IPS-NIHi7 (cell line): Measurements from ENCODE around the gene CENPB.
"Not testable (repeated sequence)": the region's sequence is repeated elsewhere in the genome, so short reads cannot be mapped to it uniquely, and the experiment has no call there.

Experiments used
- DNase-seq: peaks from one replicate; pipeline ENCODE4 v3.0.0; 2012; ENCODE audit warnings: mixed read lengths; ENCODE audit errors: extremely low spot score

The CENPB gene

DNA sequence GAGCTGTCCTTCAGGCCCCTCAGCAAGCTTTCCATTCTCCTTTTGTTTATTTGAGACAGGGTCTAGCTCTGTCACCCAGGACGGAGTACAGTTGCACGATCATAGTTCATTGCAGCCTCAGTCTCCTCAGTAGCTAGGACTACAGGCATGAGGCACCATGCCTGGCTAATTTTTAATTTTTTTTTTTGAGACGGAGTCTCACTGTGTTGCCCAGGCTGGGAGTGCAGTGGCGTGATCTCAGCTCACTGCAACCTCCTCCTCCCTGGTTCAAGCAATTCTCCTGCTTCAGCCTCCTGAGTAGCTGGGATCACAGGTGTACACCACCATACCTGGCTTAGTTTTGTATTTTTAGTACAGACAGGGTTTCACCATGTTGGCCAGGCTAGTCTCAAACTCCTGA is 2.7 kb upstream of the CENPB start:
- not testable (repeated sequence) for DNase-seq

DNA sequence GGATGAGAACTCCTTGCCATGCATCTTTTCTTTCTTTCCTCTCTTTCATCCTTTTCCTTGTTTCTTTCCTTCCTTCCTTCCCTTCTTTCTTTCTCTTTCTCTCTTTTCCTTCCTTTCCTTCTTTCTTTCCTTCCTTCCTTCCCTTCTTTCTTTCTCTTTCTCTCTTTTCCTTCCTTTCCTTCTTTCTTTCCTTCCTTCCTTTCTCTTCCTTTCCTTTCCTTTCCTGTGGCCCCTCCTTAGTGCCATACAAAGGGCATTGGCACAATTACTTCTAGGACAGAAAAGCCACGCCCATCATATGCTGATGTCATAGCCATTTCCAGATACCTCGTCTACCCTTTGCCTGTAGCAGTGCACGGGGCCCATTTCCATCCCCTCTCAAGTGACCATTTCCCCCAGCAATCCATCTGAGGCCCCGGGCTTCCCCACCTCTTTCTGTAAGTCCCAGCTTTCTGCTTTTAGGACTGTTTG is 2.2 kb upstream of the CENPB start:
- DNase-seq = no peak

DNA sequence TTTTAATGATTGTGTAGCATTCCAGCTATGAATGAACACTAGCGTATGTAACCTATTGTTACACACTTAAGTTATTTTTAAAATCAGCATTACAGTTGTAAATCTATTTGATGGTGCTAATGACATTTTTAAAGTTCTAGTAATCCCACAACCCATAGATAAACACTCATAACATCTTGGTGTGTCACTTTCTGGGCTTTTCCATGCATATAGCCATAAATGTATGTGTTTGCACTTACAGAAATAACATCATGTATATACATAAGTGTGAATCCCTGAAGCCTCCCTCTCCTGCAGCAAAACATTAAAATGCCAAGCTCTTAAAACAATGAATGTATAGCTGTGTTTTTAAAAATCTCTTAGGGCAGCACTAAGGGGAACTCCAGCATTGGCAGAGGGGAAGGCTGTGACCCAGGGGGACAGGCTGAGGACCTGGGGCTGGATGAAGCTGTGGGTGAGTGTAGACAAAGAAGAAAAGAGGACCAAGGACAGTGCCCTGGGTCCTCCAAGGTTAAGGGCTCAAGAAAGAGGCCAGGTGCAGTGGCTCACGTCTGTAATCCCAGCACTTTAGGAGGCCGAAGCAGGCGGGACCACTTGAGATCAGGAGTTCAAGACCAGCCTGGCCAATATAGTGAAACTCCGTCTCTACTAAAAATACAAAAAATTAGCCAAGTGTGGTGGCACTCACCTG is 929 bp upstream of the CENPB start:
- DNase-seq = no peak

DNA sequence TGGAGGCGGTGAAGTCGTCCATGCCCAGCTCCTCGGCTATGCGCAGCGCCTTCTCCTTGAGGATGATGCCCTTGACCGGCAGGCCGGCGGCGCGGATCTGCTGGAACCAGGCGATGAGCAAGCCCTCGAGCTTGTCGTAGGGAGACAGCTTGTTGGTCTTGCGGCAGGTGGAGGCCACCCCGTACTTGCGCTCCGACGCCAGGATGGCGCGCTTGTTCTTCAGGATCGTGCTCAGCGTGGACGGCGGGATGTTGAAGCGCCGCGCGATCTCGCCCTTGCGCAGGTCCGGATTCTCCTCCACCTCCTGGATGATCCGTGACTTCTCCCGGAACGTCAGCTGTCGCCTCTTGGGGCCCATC is 435 bp downstream of the CENPB start:
- DNase-seq = no peak

DNA sequence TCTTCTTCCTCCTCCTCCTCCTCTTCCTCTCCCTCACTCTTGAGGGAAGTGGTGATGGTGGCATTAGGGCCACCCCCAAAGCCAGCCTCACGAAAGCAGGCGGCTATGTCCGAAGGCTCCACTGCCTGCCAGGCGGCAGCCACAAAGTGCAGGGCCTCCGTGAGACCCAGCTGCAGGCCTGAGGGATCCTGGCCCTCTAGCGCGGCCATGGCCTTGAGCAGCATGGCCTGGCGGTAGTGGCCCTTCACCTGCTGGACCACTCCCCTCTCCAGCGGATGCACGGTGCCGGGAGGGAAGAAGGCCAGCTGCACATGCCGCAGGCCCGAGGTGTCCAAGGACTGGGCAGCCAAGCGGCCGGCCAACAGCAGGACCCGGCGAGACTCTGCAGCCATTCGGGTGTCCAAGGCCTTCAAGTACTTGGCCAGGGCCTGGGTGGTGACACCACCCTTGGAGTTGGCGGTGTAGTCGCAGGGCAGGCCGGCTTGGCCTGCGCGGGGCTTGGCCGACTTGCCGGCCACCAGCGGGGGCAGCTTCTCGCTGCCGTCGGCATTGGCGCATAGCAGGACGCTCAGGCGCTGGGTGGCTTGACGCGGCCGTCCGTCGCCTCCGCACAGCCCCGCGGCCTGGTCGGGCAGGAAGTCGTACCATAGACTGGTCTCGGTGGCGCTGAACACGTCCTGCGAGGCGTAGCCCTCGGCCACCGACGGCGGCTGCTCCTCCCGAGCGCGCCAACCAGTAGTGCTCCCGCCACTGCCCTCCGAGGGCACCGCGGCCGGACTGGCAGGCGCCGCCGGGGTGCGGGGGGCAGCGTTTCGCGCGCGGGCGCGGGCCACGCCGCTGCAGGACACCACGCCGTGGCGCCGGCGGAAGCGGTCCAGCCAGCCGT is 1.1 kb downstream of the CENPB start:
- DNase-seq = no peak

DNA sequence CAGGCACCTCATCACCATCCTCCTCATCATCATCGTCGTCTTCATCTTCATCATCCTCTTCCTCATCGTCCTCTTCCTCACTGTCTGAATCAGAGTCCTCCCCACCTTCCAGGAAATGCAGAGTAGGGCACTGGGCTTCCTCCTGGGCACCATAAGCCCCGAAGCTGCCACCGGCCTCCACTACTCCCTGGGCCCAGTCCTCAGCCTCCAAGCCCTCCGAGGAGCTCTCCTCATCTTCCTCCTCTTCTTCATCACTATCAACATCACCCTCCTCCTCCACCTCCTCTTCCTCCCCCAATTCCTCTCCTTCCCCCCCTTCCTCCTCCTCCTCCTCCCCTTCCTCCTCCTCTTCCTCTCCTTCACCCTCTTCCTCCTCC is 1.7 kb downstream of the CENPB start:
- DNase-seq = no peak

DNA sequence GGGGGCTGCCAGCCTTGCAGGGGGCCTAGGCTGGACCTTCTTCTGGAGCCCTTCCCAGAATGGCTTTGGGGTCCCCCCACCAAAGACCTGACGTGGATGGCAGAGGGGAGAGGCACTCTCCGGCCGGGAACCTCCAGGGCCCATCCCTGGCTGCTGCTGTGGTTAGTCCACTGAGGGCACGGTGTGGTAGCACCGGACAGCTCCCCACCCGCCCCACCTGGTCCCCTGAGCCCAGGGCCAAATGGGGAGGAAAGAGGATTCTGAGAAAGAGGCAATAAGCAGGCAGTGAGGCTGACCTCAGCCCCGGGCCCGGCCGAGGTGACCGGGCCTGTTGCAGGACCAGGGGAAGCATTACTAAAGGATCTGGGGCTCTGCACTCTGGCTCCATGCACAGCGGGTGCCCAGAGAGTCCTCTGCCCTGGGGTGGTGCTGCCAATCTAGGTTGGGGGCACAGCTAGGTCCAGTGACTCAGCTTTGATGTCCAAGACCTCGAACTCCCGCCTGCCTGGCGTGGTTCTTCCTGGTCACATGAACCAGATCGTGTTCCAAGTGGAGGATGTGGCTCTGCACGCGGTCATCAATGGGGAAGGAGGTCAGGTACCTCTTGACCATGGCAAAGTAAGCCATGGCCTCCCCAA is 2.2 kb downstream of the CENPB start:
- no peak for DNase-seq

DNA sequence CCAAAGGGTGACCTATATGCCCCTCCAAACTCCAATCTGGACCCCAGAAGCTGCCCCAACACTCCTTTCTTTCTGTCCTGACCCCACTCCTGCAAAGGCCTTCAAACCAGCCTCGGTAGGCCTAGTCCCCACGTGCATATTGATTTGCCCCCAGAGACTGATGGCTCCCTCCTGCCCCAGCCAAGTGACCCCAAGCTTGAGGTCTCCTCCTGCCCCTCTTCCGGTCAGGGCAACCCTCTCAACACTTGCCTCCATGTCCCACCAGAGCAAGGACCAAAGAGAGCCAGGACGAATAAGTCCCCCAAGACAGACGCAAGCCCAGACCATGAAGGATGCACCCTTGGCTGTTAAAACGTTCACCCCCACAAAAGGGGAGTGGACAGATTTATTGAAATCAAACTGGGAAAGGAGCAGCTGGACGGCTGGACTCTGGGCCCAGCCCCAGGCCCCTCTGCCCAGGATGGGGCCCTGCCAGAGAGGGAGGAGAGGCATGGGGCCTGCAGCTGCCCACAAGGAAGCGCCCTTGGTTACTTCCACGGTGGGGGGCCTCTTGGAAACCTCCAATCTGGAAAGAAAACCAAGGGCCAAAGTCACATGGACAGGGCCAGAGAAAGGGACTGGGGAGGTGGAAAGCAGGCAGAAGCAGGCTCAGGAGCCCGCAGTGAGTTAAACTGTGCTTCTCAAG is 2.9 kb downstream of the CENPB start:
- DNase-seq = no peak

DNA sequence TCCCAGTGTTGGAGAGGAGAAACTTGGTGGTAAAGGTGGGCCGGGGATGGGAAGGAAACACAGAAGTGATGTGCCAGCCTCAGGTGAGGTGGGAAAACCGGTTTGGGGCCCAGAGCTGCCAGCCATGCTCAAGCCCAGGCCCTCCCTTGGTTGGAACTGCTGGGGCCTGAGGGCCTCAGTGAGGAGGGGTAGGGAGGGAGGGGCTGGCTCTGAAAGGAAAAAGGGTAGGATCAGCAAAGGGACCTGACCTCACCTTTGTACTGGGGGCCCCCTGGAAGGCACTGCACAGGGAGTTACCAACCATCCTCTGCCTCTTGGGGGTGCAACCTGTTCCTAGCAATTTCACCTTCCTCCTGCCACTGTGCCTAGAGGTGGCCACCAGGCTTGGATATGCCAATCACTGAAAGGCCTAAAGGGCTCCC is 3.5 kb downstream of the CENPB start:
- no peak for DNase-seq

DNA sequence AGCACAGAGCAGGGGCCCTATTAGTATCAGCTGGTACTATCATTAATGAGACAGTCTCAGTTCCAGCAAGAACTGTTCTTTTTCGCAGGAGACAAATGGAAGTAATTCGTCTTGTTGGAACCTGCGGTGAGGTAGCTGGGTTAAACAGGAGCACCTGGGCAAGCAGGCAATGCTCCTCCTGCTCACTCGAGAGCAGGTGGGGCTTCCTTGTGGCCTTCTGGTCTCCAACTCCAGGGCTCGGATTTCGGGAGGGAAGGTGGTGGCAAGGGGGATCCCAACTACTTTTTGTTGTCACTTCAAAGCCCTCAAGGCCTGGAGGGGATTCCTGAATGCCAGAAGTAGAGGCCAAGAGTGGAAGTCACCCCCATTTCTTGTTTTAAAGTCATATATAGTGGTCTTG is 3.9 kb downstream of the CENPB start:
- DNase-seq = no peak

DNA sequence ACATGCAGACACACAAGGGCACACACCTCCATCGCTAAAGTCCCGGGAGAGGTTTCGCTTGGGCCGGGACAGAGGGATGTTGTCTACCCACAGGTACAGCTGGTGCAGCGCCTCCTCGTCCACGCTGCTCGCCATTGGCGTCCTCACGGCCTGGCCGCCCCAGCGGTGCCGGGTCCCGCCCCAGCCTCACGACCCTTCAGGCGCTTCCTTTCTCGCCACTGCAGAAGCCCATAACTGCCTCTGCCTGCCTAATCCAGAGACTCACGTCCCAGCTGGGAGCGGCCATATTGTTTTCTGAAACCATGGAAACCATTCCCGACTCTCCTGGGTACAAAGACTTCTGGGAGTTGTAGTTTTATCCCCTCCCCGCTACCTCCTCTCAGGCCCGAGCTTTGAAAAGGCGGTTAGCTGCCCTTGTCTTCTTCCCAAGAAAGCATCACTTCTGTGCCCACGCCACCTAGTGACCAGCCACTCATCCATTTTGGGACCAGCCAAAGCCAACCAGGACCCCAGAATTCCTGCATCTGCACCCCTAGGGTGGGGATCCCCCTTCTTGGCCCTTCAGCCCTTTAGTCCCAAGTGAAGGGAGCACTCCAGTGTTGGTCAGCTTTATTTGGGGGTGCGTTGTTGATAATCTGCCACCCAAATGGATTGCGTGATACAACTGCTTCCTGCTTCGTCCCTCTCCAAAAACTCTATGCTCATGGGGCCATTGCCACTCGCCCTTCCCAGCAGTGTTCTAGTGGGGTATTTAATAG is 5.2 kb downstream of the CENPB start, which contains the start of gene SPEF1:
TSS of gene SPEF1 (minus strand) at position 296 of the 758 bp plus-strand sequence. CDS start at position 135, 161 bp downstream.
- DNase-seq = peak; percentile 93

DNA sequence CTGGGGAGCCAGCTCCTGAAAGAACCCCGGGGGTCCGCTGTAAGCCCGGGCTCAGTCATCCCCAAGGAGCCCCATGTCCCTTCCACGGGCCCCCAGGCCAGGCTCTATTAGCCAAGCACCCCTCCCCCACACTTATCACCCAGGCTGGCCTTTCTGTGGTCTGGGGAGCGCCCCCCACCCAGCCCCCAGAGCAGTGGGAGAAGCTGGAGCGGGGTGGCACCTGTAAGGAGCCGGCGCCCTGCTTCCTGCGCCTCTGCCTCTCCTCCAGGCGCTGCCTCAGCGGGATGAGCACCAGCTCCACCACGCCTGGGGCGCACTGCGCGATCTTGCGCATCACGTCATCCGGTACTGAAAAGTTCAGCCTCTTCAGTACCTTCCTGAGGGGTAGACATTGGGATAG is 7.6 kb downstream of the CENPB start:
- DNase-seq = no peak

DNA sequence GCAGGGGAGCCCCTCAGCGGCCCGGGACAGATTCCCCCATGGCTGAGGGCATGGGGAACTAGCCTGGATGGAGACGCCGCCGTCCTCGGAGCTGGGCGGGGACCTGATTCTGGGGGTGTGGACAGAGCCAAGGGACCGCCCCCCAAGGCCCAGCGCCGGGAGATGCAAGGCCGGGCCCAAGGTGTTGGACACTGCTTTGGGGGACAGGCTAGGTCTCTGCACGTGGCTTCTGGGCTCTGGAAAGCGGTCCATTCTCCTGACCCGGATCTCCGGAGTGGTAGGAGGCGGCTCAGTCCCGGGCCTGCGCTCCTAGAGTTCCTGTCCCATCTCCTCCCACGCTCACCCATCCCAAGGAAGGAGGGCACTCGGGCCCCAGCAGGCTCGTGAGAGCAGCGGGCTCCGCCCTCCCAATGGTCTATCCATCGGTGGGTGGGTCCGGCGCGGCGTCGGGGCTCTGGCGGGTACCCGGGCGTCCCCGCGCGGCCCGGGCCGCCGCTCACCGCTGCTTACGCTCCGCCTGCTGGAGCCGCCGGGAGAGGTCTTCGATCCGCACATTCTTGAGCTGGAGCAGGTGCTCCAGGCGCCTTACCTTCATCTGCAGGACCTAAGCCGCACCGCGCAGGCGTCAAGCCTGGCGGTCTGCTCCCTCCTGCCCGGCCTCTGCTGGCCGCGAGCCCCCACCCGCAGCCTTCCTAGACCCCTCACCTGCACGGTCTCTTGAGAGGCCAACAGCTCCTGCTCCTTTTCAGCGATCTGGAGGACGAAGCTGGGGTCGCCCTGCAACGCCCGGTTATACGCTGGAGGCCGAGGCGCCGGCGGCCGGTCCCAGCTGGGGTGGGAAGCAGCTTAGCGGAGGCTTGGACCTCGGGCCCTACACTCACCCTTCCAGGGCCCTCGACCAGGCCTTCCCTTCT is 8.6 kb downstream of the CENPB start:
- DNase-seq = peak; percentile 72

DNA sequence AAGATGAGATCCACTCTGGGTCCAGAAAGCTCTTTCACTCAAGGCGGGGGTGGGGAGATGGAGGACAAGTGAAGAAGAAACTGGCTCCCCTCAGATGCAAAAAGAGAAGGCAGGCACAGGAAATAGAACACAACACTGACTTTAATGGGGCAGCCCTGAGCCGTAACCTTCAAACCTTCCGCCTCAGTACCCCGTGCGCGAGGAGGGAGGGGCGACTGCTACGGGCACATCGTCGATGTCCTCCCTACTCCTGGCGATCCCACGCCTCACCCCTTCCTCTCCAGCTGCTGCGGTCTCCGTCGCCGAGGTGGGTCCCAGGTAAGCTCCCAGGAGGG is 9.2 kb downstream of the CENPB start:
- no peak for DNase-seq

DNA sequence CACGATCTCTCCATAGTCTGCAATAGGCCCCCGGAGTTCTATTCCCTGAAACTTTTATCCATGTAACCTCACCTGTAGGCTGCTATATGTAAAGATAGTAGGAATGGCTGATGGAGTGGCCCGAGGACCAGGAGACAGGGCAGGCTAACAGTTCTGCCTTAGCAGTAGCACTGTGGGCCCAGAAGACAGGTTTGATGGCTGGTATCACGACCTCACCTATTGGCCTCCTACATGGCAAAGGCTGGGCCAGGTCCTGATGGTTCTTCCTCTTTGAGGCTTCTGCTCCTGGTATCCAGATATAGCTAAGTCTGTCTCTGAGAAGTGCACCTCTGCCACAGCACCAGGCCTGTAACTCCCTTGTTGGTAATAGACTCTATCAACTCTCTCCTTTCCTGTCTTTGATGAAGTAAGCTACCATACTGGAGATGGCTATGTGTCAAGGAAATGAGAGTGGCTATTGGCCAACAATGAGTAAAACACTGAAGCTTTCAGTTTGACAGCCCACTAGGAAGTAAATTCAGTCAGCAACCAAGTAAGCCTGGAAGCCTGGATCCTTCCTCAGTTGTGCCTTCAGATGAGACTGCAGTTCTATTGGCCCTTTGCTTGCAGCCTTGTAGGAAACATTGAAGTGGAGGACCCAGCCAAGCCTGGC is 11.0 kb downstream of the CENPB start:
- no peak for DNase-seq

DNA sequence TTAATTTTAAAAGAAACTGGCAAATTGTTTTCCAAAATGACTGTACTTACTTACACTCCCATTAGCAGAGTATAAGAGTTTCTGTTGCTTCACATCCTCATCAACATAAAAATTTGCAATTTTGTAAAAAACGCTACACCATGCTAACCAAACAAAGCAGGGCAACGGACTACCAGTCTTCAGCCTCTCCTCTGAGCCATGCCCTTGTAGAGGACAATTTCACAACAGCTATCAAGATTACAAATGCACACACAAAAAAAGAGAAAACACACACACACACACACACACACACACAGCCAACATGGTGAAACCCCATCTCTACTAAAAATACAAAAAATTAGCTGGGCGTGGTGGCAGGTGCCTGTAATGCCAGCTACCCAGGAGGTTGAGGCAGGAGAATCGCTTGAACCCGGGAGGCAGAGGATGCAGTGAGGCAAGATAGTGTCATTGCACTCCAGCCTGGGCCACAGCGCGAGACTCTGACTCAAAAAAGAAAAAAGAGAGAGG is 14.9 kb downstream of the CENPB start:
- DNase-seq = no peak

DNA sequence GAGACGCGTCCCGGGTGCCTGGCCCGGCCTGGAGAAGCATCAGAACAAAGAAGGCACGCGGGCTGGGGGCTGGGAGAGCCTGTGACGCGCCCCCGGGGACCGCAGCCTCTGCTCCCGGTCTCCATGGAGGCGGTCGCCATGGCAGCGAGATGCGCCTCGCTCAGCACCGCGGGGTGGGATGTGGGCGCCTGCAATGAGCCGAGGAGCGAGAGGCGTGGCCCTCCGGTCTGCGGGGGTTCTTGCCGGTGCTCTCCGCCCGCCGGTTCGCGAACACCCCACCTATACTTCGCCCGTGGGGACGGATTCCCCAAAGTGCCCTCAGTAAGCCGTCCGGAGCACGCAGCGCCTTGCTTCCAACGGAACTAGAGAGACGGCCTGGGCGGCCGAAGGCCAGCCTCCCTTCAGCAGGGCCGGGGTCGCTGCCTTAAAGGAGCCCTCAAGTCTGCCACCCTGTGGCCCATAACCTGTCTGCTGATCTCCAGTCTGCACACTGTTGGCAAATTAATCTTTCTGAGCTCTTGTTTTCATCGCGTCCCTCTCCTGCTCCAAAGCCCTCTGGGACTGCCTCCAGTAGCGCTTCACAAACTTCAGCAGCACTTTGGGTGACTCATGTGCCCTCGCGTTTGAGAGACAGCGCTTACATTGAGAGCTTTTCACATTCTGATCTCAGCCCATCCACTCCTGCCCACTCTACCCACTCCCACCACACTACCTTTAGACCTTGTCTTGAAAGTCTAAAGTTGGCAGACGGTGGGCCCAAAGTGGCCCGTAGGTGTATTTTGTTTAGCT is 18.0 kb downstream of the CENPB start:
- peak; percentile 82 for DNase-seq

DNA sequence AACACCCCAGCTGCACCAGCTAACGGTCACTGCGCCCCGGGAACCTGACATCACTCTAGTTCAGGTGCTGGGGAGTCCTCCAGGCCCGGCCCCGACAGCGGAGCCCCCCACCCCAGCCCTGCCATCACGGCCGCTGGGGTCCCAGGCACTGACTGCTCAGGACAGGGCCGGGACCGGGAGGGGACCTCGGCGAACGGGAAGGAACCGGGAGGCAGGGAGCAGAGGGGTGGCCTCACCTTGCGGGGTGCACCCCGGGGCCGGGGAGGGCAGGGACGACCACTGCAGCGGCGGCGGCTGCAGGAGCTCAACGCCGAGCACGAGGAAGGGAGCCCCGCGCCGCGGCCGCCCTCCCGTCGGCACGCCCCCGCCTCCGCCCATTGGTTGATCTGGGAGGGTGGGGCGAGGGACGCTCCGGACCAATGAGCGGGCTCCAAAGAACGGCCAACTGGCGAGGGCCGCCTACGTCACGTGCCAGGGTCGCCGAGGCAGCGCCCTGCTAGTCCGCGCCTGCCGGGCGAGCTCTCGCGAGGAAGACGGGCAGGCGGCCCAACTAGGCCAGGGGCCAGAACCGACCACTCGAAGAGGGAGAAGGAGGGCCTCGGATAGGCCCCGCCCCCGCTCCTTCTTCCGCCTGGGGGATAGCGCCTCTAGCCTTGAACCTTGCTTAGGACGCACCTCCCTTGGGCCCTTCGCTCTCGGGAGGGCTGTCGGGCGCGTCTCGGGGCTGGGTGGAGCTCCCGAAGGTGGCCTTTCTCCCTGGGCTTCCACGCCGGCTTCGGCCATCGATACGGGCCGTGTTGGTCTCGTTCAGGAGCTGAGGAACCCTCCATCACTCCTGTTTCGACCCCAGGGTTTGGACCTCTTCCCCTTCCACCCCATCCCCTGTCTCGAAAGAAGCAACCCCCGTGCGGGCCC is 18.9 kb downstream of the CENPB start, which contains the start of gene ADISSP:
TSS of gene ADISSP (minus strand) at position 327 of the 915 bp plus-strand sequence. CDS start 7,653 bp downstream, outside the sequence.
- DNase-seq = peak; percentile 99
